ENCODE results near the gene CCT8.

- no peak for TF ChIP-seq YY1 (IDR thresholded peaks at IDR 0.05)
- no peak for TF ChIP-seq CTCF (IDR thresholded peaks at IDR 0.05; ENCODE audit: low read depth, low read length, missing input control)
- no peak for TF ChIP-seq REST (IDR thresholded peaks at IDR 0.05)
These were observed 39.6 kb downstream of the CCT8 start for GRCh38 chr21:29033871-29034270.

All from liver (tissue), 2 donors.